ENCODE results near the gene UCK2.

- TF ChIP-seq GATA2 (IDR thresholded peaks at IDR 0.05; ENCODE audit: low read depth, low read length), result no peak
- no peak for TF ChIP-seq GATA3 (IDR thresholded peaks at IDR 0.05; ENCODE audit: low read depth, low read length)
Measured at GRCh38 chr1:165873481-165873880, 46.1 kb downstream of the UCK2 start.

Measured in SH-SY5Y (cell line).